ENCODE results near the gene WDR33. TPM values are rescaled to one million over a fixed set of nuclear protein-coding genes. Genes with fewer than 3 reads are reported as not detected.
A peak's percentile ranks its signal among the peaks of the same experiment; 100 is the strongest.

The WDR33 gene
- total RNA-seq, 4 donors from 2014 or later = 35.2 to 48.0 (median 36.6) TPM

- TF ChIP-seq POLR2AphosphoS5 (IDR thresholded peaks at IDR 0.05) = no peak
- no peak for TF ChIP-seq EP300 (IDR thresholded peaks at IDR 0.05; ENCODE audit: low read depth)
- no peak for TF ChIP-seq CTCF (IDR thresholded peaks at IDR 0.05)
- no peak for TF ChIP-seq POLR2A (IDR thresholded peaks at IDR 0.05)
- in situ Hi-C loops (cut with MboI; ENCODE audit: low pct_ligation_motif_present in 1 of 4, low pct_unique_long_range_greater_than_20kb in 1 of 4, low sequenced_read_pairs in 3 of 4) = no loop called here
- Histone ChIP-seq H3K4me1 (peaks cover 26 to 50% (median 38%) of the 10 kb centered on the region in 4 donors), H3K27ac (peak overlapping the region; percentile 81 to 91 (median 86)), H3K36me3 (no peaks in the 10 kb centered on the region), H3K4me3 (no peak overlapping the region), H3K27me3 (peaks cover 32% of the 10 kb centered on the region), H3K9me3 (no peaks in the 10 kb centered on the region)
- DNase-seq = peak; percentile 4
- intact Hi-C loops (cut with DNase I; ENCODE audit: low total_unique reads) = no loop called here
- WGBS, 2 donors (ENCODE audit: low coverage in 1 of 2) = 79% methylated on average over 14 of the region's 14 CpGs; no CpG with 5 or more reads in 1 of the 2 donors
Observed at GRCh38 chr2:127661072-127661649, 149.8 kb downstream of the WDR33 start.

GRCh38 chr2:127660291-127660578 lies 150.7 kb downstream of the WDR33 start:
- WGBS, 2 donors (ENCODE audit: low coverage in 1 of 2) = 77 to 88% methylated on average over 3 to 10 of the region's 10 CpGs
- peak; percentile 3 for DNase-seq
- peak overlapping the region; percentile 81 to 91 (median 86) for H3K27ac ChIP-seq
- no peak overlapping the region for H3K4me3 ChIP-seq
- in situ Hi-C loops (cut with MboI; ENCODE audit: low pct_ligation_motif_present in 1 of 4, low pct_unique_long_range_greater_than_20kb in 1 of 4, low sequenced_read_pairs in 3 of 4) (no loop called here), intact Hi-C loops (cut with DNase I; ENCODE audit: low total_unique reads) (no loop called here)
- TF ChIP-seq POLR2A (IDR thresholded peaks at IDR 0.05) = no peak
- TF ChIP-seq EP300 (IDR thresholded peaks at IDR 0.05; ENCODE audit: low read depth) = no peak
- TF ChIP-seq CTCF (IDR thresholded peaks at IDR 0.05) = no peak
- no peak for TF ChIP-seq POLR2AphosphoS5 (IDR thresholded peaks at IDR 0.05)
- no peaks in the 10 kb centered on the region for H3K9me3 ChIP-seq
- peaks cover 20 to 54% (median 37%) of the 10 kb centered on the region in 4 donors for H3K4me1 ChIP-seq
- H3K36me3 ChIP-seq = no peaks in the 10 kb centered on the region
- H3K27me3 ChIP-seq = peaks cover 26% of the 10 kb centered on the region

DNA sequence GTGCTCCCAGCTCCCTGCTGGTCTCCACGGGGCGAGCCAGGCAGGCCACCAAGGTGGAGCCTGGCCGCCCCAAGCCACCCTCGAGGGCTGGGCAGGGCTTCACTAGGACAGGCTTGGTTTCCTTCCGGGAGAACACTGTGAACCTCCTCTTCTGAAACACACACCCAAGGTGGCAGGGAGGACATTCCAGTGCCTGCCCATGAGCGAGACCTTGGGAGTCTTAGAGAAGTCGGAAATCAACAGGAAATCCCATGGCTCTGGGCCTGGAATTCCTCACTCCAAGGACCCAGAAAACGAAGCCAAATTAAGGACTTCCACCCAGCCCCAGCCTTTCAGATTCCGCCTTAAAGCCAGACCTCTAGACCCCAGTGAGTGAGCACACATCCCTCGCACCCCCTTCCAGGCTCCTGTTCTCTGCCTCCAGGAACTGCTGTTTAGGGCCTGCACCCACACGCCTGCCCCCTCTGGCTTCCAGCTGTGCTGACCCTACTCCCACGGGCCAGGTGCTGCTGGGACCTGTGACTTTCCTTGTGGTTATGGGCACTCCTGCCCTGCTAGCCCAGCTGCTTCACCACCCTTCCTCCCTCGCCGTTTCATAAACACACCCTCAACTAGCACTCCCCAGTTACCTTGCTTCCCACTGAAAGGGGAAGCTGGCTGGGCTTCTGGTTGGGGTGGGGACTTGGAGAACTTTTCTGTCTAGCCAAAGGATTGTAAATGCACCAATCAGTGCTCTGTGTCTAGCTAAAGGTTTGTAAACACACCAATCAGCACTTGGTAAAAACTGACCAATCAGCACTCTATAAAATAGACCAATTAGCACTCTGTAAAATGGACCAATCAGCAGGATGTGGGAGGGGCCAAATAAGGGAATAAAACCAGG lies 151.3 kb downstream of the WDR33 start:
- WGBS, 2 donors (ENCODE audit: low coverage in 1 of 2) = 72 to 100% methylated on average over 3 to 14 of the region's 14 CpGs
- Histone ChIP-seq H3K9me3 (no peaks in the 10 kb centered on the region), H3K27me3 (peaks cover 20% of the 10 kb centered on the region), H3K27ac (peak overlapping the region; percentile 81 to 91 (median 86)), H3K4me3 (no peak overlapping the region), H3K4me1 (peaks cover 20 to 59% (median 39%) of the 10 kb centered on the region in 4 donors), H3K36me3 (no peaks in the 10 kb centered on the region)
- intact Hi-C loops (cut with DNase I; ENCODE audit: low total_unique reads) (no loop called here), in situ Hi-C loops (cut with MboI; ENCODE audit: low pct_ligation_motif_present in 1 of 4, low pct_unique_long_range_greater_than_20kb in 1 of 4, low sequenced_read_pairs in 3 of 4) (no loop called here)
- DNase-seq = peak; percentile 9
- TF ChIP-seq POLR2AphosphoS5 (IDR thresholded peaks at IDR 0.05) = no peak
- TF ChIP-seq CTCF (IDR thresholded peaks at IDR 0.05) = no peak
- peak; percentile 62 for TF ChIP-seq EP300 (IDR thresholded peaks at IDR 0.05; ENCODE audit: low read depth)
- TF ChIP-seq POLR2A (IDR thresholded peaks at IDR 0.05) = no peak

DNA sequence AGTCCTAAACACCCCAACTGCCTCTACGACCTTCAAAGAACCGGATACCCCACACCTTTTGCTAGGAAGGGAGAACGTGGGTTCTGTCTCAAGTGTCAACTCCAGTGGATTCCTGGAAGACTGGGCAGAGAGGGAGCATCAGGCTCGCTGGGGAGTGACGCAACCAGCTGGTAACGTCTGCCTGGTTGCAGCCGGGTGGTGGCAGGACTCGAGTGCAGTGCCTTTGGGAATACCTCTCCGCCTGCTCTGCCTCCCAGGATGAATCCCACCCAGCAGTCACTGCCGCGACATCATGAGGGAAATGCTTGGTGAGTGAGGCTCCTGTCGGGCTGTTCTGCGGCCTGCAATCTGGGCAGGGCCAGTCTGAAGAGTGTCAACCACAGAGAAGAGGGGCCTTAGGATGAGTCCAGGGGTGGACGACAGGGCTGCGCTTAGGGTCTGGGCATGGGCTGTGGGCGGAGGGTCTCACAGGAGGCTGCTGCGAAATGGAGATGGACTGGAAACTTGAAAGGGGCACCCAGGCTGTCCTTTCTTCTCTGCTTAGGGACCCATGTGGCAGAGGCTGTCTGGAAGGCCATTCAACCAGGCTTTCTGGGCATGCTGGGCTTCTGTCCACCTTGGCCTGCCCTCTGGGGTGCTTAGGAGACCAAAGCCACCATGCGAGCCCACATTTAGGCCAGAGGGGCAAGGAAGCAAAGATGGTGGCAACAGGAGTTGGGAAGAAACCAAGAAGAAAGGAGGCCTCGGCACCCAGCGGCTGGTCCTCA lies 152.1 kb downstream of the WDR33 start:
- Histone ChIP-seq H3K27ac (peak overlapping the region; percentile 81 to 91 (median 86)), H3K36me3 (no peaks in the 10 kb centered on the region), H3K4me1 (peaks cover 23 to 62% (median 43%) of the 10 kb centered on the region in 4 donors), H3K9me3 (no peaks in the 10 kb centered on the region), H3K4me3 (no peak overlapping the region), H3K27me3 (peaks cover 12% of the 10 kb centered on the region)
- 74% methylated on average over 20 of the region's 20 CpGs; no CpG with 5 or more reads in 1 of the 2 donors for WGBS, 2 donors (ENCODE audit: low coverage in 1 of 2)
- DNase-seq = peak; percentile 24
- intact Hi-C loops (cut with DNase I; ENCODE audit: low total_unique reads) (no loop called here), in situ Hi-C loops (cut with MboI; ENCODE audit: low pct_ligation_motif_present in 1 of 4, low pct_unique_long_range_greater_than_20kb in 1 of 4, low sequenced_read_pairs in 3 of 4) (no loop called here)
- TF ChIP-seq CTCF (IDR thresholded peaks at IDR 0.05) = no peak
- TF ChIP-seq POLR2AphosphoS5 (IDR thresholded peaks at IDR 0.05) = peak; percentile 14 to 66 (median 55)
- TF ChIP-seq EP300 (IDR thresholded peaks at IDR 0.05; ENCODE audit: low read depth) = peak; percentile 82
